GM18861 (cell line): Measurements from ENCODE around the gene GLS.

Source experiments
- ATAC-seq: cut with Tn5 transposase; IDR thresholded peaks from one replicate; pipeline ENCODE4 v1.9.1; 2021; ENCODE audit not compliant: unreplicated experiment

Gene GLS

DNA sequence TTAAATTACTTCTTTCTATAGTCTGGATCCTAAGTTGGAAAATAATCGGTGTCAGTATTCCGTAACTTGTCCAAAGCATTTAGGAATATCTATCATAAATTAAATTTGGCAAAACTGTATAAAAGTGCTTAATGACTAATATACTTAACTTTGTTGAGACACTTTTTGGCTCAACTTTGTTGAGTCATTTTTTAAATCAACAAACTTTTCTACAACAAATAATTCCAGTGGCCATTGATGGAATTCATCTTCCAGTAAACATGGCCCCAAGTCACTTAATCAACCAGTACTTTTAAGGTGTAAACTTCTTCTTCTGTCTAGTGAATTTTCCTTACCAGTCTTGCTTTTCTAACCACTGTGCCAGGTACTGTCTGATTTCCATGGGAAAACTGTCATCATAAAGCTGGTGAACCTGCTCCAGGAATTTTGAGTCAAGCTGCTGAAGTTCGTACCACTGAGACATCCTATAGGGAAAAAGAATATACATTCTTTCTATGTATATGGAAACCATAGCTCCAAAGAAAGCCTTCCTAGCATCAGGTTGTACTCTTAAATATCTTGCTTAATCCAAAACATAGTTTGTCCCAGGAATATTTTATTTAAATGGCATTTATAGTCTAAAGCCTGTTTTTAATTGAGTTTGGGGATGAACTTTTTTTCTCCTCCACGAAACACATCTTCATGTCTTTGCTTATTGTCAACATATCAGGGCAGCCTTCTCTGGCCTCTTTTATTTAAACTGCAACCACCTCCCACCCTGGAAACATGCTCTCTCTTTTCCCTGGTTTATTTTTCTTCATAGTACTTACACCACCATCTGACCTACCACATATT is 129.1 kb downstream of the GLS start:
- ATAC-seq = no peak

DNA sequence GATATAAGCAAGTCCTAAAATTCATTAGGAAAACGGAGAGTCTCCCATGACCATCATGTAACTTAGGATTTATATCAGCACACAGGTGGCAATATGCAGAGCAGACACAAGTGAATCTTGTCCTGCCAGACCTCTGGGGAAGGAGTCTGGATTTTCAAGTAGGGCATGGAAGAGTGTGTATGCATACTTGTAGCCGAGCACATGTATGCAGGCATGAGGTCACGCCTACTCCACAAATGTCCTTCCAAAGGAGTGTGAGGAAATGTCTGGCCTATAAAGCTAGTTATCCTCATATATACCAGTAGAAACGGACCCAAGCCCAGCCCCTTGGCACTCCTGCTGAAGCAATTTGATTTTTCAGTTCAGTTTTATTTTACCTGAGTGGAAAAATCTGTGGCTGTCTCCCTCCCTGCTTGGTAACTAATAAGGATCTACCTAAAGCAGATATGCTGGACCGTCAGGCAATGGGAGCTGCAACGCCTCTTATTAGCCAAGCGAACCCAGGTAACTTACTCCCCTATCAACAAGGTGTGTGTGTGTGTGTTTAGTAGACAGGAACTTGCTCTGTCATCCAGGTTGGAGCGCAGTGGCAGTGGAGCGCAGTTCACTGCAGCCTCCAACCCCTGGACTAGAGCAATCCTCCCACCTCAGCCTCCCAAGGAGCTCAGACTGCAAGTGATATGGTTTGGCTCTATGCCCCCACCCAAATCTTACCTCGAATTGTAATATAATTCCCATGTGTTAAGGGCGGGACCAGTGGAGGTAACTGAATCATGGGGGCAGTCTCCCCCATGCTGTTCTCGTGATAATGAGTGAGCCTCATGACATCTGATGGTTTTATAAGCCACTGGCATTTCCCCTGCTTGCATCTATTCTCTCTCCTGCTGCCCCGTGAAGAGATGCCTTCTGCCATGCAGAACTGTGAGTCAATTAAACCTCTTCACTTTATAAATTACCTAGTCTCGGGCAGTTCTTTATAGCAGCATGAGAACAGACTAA is 130.6 kb downstream of the GLS start:
- ATAC-seq = no peak

DNA sequence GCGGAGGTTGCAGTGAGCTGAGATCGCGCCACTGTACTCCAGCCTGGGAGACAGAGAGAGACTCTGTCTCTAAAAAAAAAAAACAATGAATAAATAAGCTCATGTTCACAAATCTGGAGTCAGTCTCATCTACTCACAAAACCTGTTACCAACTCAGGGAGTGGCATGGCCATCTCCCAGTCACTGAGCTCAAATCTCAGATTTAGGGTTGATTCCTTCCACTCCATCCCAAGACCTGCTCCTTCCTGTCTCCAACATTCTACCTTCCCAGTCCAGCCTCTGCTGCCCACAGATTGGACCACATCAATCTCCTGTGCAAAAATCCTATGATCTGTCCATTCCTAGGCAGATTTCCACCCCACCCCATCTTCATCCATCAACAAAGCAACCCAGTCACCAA is 131.7 kb downstream of the GLS start:
- ATAC-seq = no peak

DNA sequence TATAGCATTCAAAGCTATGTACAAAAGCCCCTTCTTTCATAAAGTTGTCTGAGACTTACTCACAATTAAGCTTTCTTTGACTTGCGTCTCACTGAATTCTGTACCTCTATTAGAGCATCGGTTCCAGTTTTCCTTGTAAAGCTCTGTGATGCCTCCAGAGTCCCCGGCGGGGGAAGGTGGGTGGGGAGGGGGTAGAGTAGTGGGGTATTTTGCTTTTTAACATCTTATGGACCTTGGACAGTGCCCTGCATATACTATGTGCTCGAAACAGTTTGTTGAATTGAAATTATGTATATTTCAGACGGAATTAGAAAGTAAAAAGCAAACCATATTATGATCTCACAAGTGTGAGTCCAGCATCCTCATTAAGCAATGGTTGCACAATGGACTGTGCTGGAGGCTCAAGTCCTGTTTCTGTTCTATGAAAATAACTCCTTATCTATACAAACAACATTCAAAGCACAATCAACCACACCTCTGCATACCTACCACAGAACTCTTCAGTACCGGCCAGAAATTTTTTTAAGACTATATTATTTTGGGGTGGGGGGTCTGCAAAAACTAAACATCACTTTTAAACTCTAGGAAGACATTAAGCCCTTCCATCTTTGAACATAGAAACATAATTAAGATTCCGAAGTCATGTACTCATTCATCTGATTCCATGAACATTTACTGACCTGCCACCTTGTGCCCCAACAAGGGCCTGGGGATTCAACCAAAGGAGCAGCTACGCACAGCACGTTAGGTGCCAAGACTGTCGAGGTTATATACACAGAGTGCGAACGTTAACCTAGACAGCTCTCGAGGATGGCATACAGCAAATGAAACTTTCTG is 132.4 kb downstream of the GLS start:
- ATAC-seq = no peak

DNA sequence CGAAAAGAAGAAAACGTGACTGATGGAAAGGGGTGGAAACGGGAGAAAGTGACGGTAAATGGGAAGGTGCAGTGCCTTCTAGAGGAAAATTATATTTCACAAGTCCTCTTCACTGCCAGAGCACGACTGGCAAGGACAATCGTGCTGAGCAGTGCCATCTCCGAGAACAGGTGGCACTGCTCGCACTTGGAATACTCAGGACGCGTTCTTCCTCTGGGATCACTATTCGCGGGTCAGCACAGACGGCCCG is 133.0 kb downstream of the GLS start:
- ATAC-seq = no peak

DNA sequence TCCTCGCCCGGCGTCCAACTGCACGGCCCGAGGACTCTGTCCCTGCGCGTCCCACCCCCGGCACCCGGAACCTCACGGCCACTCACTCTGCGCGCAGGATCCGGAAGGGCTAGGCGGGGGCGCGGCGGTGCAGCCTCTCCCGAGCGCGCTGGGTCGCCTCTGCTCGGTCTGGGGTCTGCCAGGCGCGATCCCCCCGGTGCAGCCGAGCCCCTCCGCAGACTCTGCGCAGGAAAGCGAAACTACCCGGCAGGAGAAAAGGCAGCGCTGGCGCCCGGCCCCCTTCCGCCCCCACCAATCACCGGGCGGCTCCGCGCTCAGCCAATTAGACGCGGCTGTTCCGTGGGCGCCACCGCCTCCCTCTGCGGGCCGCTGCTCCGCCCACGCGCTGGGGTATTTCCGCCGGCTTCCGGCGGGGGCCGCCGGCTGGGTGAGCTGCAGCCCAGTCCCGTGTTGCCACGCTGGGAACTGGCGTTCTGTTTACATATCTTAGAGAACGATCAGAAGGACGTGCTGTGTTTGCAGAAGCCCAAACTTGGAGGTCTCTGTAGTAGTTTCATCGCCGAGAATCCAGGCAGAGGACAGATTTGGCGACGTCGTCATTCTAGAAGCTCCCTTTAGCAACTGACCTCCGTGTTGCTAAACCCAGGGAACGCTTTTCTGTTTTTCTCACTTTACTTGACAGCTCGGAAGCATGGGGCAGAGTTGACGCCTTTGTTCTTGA is 133.5 kb downstream of the GLS start, which contains the start of gene STAT1:
TSS of gene STAT1 (minus strand) at position 240 of the 721 bp plus-strand sequence. CDS start 4,168 bp downstream, outside the sequence.
- peak; percentile 71 for ATAC-seq

DNA sequence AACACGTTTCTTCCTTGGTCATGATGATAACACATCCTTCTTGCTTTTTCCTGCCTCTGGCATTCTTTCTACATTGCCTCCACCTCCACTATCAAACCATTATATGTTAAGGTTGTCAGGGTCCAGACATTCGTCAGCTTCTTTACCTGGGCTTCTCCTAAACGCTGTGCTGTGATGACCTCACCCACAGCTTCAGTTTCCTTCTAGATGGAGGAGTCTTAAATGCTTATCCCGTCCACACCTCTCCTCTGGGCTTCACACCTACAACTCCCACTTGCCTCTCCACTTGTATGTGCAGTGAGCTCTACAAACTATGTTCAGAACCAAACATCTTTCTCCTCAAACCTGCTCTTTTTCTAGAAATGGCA is 134.0 kb downstream of the GLS start:
- no peak for ATAC-seq
